GM23338 (cell line): ENCODE measurements around the gene PSMB2. TPM values are rescaled to one million over a fixed set of nuclear protein-coding genes. Genes with fewer than 3 reads are reported as not detected.

Experiments
- ATAC-seq: fragments of 200-7000 bp; cut with Tn5 transposase; 3 replicates; pipeline ENCODE4 v1.9.1; 2020
- DNase-seq: peaks from one replicate; pipeline ENCODE4 v3.0.0-alpha.2; 2015; ENCODE audit warnings: low spot score
- H2AFZ ChIP-seq: fragments of 200-600 bp; sonication (generic); 2 replicates; pipeline ENCODE4 v1.8.0; 2016; ENCODE audit warnings: antibody characterized with exemption, mild to moderate bottlenecking, moderate library complexity
- H3F3A ChIP-seq: fragments of 200-600 bp; sonication (generic); replicated peaks from 2 replicates; pipeline ENCODE4 v1.8.0; 2017; ENCODE audit warnings: antibody characterized with exemption, mixed run types, low read depth
- H3K27ac ChIP-seq: fragments of 200-600 bp; sonication (generic); 2 replicates; pipeline ENCODE4 v1.6.1; 2016; ENCODE audit warnings: low read depth
- H3K27me3 ChIP-seq: fragments of 200-600 bp; sonication (generic); 2 replicates; pipeline ENCODE4 v1.8.0; 2016; ENCODE audit warnings: mild to moderate bottlenecking, mixed run types, moderate library complexity; ENCODE audit not compliant: insufficient read depth
- H3K36me3 ChIP-seq: fragments of 200-600 bp; sonication (generic); 2 replicates; pipeline ENCODE4 v1.8.0; 2016; ENCODE audit warnings: mild to moderate bottlenecking; ENCODE audit not compliant: insufficient read depth
- H3K4me1 ChIP-seq: fragments of 200-600 bp; sonication (generic); 2 replicates; pipeline ENCODE4 v1.8.0; 2016; ENCODE audit warnings: mild to moderate bottlenecking, moderate library complexity; ENCODE audit not compliant: insufficient read depth
- H3K4me2 ChIP-seq: fragments of 200-600 bp; sonication (generic); 2 replicates; pipeline ENCODE4 v1.7.1; 2017; ENCODE audit warnings: mixed run types
- H3K4me3 ChIP-seq: fragments of 200-600 bp; sonication (generic); 2 replicates; pipeline ENCODE4 v1.6.1; 2016; ENCODE audit warnings: mixed run types
- H3K79me2 ChIP-seq: fragments of 200-600 bp; sonication (generic); replicated peaks from 2 replicates; pipeline ENCODE4 v1.8.0; 2017; ENCODE audit warnings: mild to moderate bottlenecking; ENCODE audit not compliant: insufficient read depth
- H3K9me2 ChIP-seq: fragments of 200-600 bp; sonication (generic); 2 replicates; pipeline ENCODE4 v1.8.0; 2017; ENCODE audit not compliant: insufficient read depth
- H4K20me1 ChIP-seq: fragments of 200-600 bp; sonication (generic); replicated peaks from 2 replicates; pipeline ENCODE4 v1.8.0; 2017; ENCODE audit warnings: mild to moderate bottlenecking; ENCODE audit not compliant: insufficient read depth
- H3K27ac Mint-ChIP-seq: 2 replicates; pipeline ENCODE4 v1.8.0; 2020; ENCODE audit warnings: inconsistent platforms, mild to moderate bottlenecking, moderate library complexity, mixed read lengths
- H3K27me3 Mint-ChIP-seq: 3 replicates; pipeline ENCODE4 v1.8.0; 2022; ENCODE audit warnings: low read depth, mild to moderate bottlenecking, moderate library complexity, mixed read lengths, inconsistent platforms; ENCODE audit not compliant: insufficient read depth, poor library complexity
- H3K36me3 Mint-ChIP-seq: 3 replicates; pipeline ENCODE4 v1.8.0; 2021; ENCODE audit warnings: low read depth, mild to moderate bottlenecking, inconsistent platforms, moderate library complexity, mixed read lengths
- H3K4me1 Mint-ChIP-seq: 3 replicates; pipeline ENCODE4 v1.8.0; 2020; ENCODE audit warnings: mild to moderate bottlenecking, inconsistent platforms, mixed read lengths
- H3K4me3 Mint-ChIP-seq: 3 replicates; pipeline ENCODE4 v1.8.0; 2021; ENCODE audit warnings: moderate library complexity, mild to moderate bottlenecking, inconsistent platforms, mixed read lengths
- H3K9me3 Mint-ChIP-seq: 3 replicates; pipeline ENCODE4 v1.8.0; 2020; ENCODE audit warnings: moderate library complexity, mild to moderate bottlenecking, inconsistent platforms, mixed read lengths
- CTCF ChIP-seq, 2 experiments: fragments of 200-600 bp in 1 of 2; sonication (generic) in 1 of 2; conservative IDR thresholded peaks; 2 replicates each; pipeline versions ENCODE4 v1.5.1 to v1.6.1; 2016 to 2017; ENCODE audit warnings: antibody characterized with exemption in 2 of 2, low read depth in 2 of 2, mild to moderate bottlenecking in 2 of 2, moderate library complexity in 1 of 2
- ETS1 ChIP-seq: IDR thresholded peaks from 2 replicates; pipeline ENCODE4 v1.6.1; 2016; ENCODE audit warnings: antibody characterized with exemption
- EZH2 ChIP-seq: fragments of 200-600 bp; sonication (generic); IDR thresholded peaks from one replicate; pipeline ENCODE4 v1.8.0; 2017; ENCODE audit warnings: antibody characterized with exemption, mild to moderate bottlenecking, low read depth; ENCODE audit not compliant: unreplicated experiment
- EZH2phosphoT487 ChIP-seq: fragments of 200-600 bp; sonication (generic); IDR thresholded peaks from one replicate; pipeline ENCODE4 v1.8.1; 2018; ENCODE audit warnings: antibody characterized with exemption; ENCODE audit not compliant: unreplicated experiment
- NANOG ChIP-seq: IDR thresholded peaks from 2 replicates; pipeline ENCODE4 v1.6.1; 2016; ENCODE audit warnings: antibody characterized with exemption, borderline replicate concordance
- REST ChIP-seq: IDR thresholded peaks from one replicate; pipeline ENCODE4 v1.6.1; 2018; ENCODE audit warnings: antibody characterized with exemption; ENCODE audit not compliant: unreplicated experiment
- STAT1 ChIP-seq: IDR thresholded peaks from one replicate; pipeline ENCODE4 v1.6.1; 2016; ENCODE audit warnings: antibody characterized with exemption; ENCODE audit not compliant: unreplicated experiment
- ZNF331 ChIP-seq: fragments of 250-450 bp; sonication (Bioruptor Pico); IDR thresholded peaks from 2 replicates; pipeline ENCODE4 v1.5.0; 2020; ENCODE audit warnings: low read depth, mild to moderate bottlenecking, moderate library complexity
- ZNF462 ChIP-seq: fragments of 250-450 bp; sonication (Bioruptor Pico); IDR thresholded peaks from 2 replicates; pipeline ENCODE4 v1.5.0; 2020; ENCODE audit warnings: mild to moderate bottlenecking, moderate library complexity
- polyA plus RNA-seq: library from polyadenylated mRNA; unstranded; fragments of >200 nt; fragmentation: Nextera tagmentation; extraction: Ambion mirVana; gene quantifications from 2 replicates; pipeline ENCODE4 v1.2.1, GENCODE V29; 2016
- total RNA-seq: library from RNA; depleted of rRNA; stranded (reverse); fragments of >200 nt; shearing (Covaris generic); gene quantifications from 2 replicates; pipeline ENCODE4 v1.2.3, GENCODE V29; 2014

Gene PSMB2
- total and polyA plus RNA-seq, 2 experiments from 2014 or later: 68.2 to 147 TPM

GRCh38 chr1:35661474-35661795 lies 20.1 kb upstream of the PSMB2 start:
- TF ChIP-seq NANOG (no peak), EZH2 (no peak), ZNF331 (CRISPR knock-in tag) (no peak), EZH2phosphoT487 (no peak), STAT1 (no peak), CTCF (conservative IDR thresholded peaks at IDR 0.05; ENCODE audit: low read depth in 2 of 2) (no peak), ETS1 (no peak), REST (no peak), ZNF462 (CRISPR knock-in tag) (no peak)
- Mint-ChIP-seq H3K4me3 (no peak overlapping the region), H3K27ac (no peak overlapping the region), H3K4me1 (no peaks in the 10 kb centered on the region), H3K36me3 (no peaks in the 10 kb centered on the region), H3K9me3 (no peaks in the 10 kb centered on the region), H3K27me3 (peaks cover 3% of the 10 kb centered on the region)
- no peaks in the 10 kb centered on the region for H3K27me3 ChIP-seq
- no peak for ATAC-seq
- no peaks in the 10 kb centered on the region for H3F3A ChIP-seq
- H3K4me2 ChIP-seq: no peak overlapping the region
- H3K36me3 ChIP-seq: no peaks in the 10 kb centered on the region
- no peaks in the 10 kb centered on the region; the same call in 1 of the 2 replicates for H3K9me2 ChIP-seq
- no peaks in the 10 kb centered on the region; the same call in 1 of the 2 replicates for H4K20me1 ChIP-seq
- DNase-seq: no peak
- H3K27ac ChIP-seq: no peak overlapping the region
- no peak overlapping the region for H2AFZ ChIP-seq
- H3K79me2 ChIP-seq: no peaks in the 10 kb centered on the region
- no peak overlapping the region for H3K4me3 ChIP-seq
- no peaks in the 10 kb centered on the region for H3K4me1 ChIP-seq
